Lung (tissue), 12 donors: ENCODE data around the gene IQSEC1. TPM values are rescaled to one million over a fixed set of nuclear protein-coding genes. Genes with fewer than 3 reads are reported as not detected.

Experiments used
- ATAC-seq: fragments of 200-7000 bp; cut with Tn5 transposase; one replicate; pipeline ENCODE4 v1.9.1; 2020; ENCODE audit warnings: moderate number of reproducible peaks; ENCODE audit not compliant: insufficient read depth, low FRiP score
- DNase-seq, 3 donors: peaks; one replicate each; pipeline ENCODE4 v3.0.0-alpha.2; 2013 to 2017
- H3K27ac ChIP-seq, 2 donors: one replicate each; pipeline ENCODE4 v1.5.1; 2013; ENCODE audit warnings: mild to moderate bottlenecking in 2 of 2, moderate library complexity in 2 of 2, control low read depth in 1 of 2, inconsistent platforms in 1 of 2, low read depth in 1 of 2, low read length in 1 of 2
- H3K27me3 ChIP-seq, 3 donors: one replicate each; pipeline ENCODE4 v1.5.1; 2013; ENCODE audit warnings: low read length in 2 of 3; ENCODE audit not compliant: control insufficient read depth in 3 of 3, insufficient read depth in 3 of 3
- H3K36me3 ChIP-seq, 4 donors: one replicate each; pipeline ENCODE4 v1.5.1; 2013; ENCODE audit warnings: low read length in 4 of 4, mild to moderate bottlenecking in 1 of 4, moderate library complexity in 1 of 4; ENCODE audit not compliant: control insufficient read depth in 4 of 4, insufficient read depth in 4 of 4
- H3K4me1 ChIP-seq, 5 donors: one replicate each; pipeline ENCODE4 v1.5.1; 2013; ENCODE audit warnings: low read length in 5 of 5, mild to moderate bottlenecking in 2 of 5, moderate library complexity in 1 of 5; ENCODE audit not compliant: control insufficient read depth in 5 of 5, insufficient read depth in 5 of 5
- H3K4me3 ChIP-seq: one replicate; pipeline ENCODE4 v1.5.1; 2013; ENCODE audit warnings: mild to moderate bottlenecking, control low read depth, moderate library complexity
- H3K9ac ChIP-seq, 2 donors: one replicate each; pipeline ENCODE4 v1.5.1; 2013; ENCODE audit warnings: low read length in 2 of 2, control low read depth in 1 of 2; ENCODE audit not compliant: insufficient read depth in 1 of 2
- H3K9me3 ChIP-seq, 4 donors: one replicate each; pipeline ENCODE4 v1.5.1; 2013; ENCODE audit warnings: low read length in 3 of 4, mild to moderate bottlenecking in 1 of 4, moderate library complexity in 1 of 4; ENCODE audit not compliant: control insufficient read depth in 4 of 4, insufficient read depth in 3 of 4
- CTCF ChIP-seq: IDR thresholded peaks from 2 replicates; pipeline ENCODE4 v1.5.1; 2012; ENCODE audit warnings: mild to moderate bottlenecking; ENCODE audit errors: control extremely low read depth, extremely low read depth
- WGBS, 2 donors: extraction: QIAGEN DNeasy Blood & Tissue Kit; methylation state at CpG; one replicate each; pipeline ENCODE4 v1.1.7; 2013; 5-methylcytosine and 5-hydroxymethylcytosine counted together
- polyA plus RNA-seq, 2 donors: library from polyadenylated mRNA; stranded (reverse); fragments of 200-250 nt; gene quantifications; one replicate each; pipeline ENCODE4 v1.2.1, GENCODE V29; 2013
- total RNA-seq, 2 donors: library from RNA; depleted of rRNA in 1 of 2; stranded (reverse); fragments of >200 nt in 1 of 2; gene quantifications; one replicate each; pipeline ENCODE4 v1.2.1, GENCODE V29; 2014 to 2021
- donor health status: control.
- donor health status: control.
- donor health status: Bipolar disorder and iron deficiency.
- donor health status: healthy.
- donor health status: DM: yes; HTN: yes; CAD: no.

IQSEC1 gene
- total and polyA plus RNA-seq, 4 donors: 13.9 to 69.1 (median 31.1) TPM

GRCh38 chr3:12908136-12908730, 165.0 kb downstream of the IQSEC1 start:
- Histone ChIP-seq H3K27me3 (no peaks in the 10 kb centered on the region), H3K9me3 (no peaks in the 10 kb centered on the region), H3K36me3 (peaks cover 2 to 79% (median 32%) of the 10 kb centered on the region in 4 donors), H3K4me1 (peaks cover 0 to 1% (median 0%) of the 10 kb centered on the region in 5 donors), H3K27ac (no peak overlapping the region), H3K9ac (no peak overlapping the region), H3K4me3 (no peak overlapping the region)
- DNase-seq: no peak
- TF ChIP-seq CTCF: no peak
- no peak for ATAC-seq
- WGBS, 2 donors: 97 to 98% methylated on average over 28 of the region's 28 CpGs

GRCh38 chr3:12907729-12908128, 165.5 kb downstream of the IQSEC1 start:
- ATAC-seq (no peak), DNase-seq (no peak)
- H3K27ac ChIP-seq: no peak overlapping the region
- WGBS, 2 donors: 91 to 94% methylated on average over 18 of the region's 18 CpGs
- H3K4me1 ChIP-seq: peaks cover 0 to 4% (median 0%) of the 10 kb centered on the region in 5 donors
- no peak for TF ChIP-seq CTCF
- H3K36me3 ChIP-seq: peaks cover 2 to 79% (median 31%) of the 10 kb centered on the region in 4 donors
- H3K9me3 ChIP-seq: no peaks in the 10 kb centered on the region
- no peaks in the 10 kb centered on the region for H3K27me3 ChIP-seq
- H3K9ac ChIP-seq: no peak overlapping the region
- no peak overlapping the region for H3K4me3 ChIP-seq

GRCh38 chr3:12907296-12907695, 165.9 kb downstream of the IQSEC1 start:
- no peaks in the 10 kb centered on the region for H3K9me3 ChIP-seq
- no peak overlapping the region for H3K4me3 ChIP-seq
- 89 to 90% methylated on average over 16 of the region's 16 CpGs for WGBS, 2 donors
- DNase-seq (no peak), ATAC-seq (no peak)
- H3K4me1 ChIP-seq: peaks cover 0 to 4% (median 0%) of the 10 kb centered on the region in 5 donors
- H3K27ac ChIP-seq: no peak overlapping the region
- H3K36me3 ChIP-seq: peaks cover 2 to 81% (median 31%) of the 10 kb centered on the region in 4 donors
- no peak for TF ChIP-seq CTCF
- no peak overlapping the region for H3K9ac ChIP-seq
- no peaks in the 10 kb centered on the region for H3K27me3 ChIP-seq

GRCh38 chr3:12906916-12907290, 166.3 kb downstream of the IQSEC1 start:
- Histone ChIP-seq H3K4me3 (no peak overlapping the region), H3K27me3 (no peaks in the 10 kb centered on the region), H3K36me3 (peaks cover 2 to 80% (median 30%) of the 10 kb centered on the region in 4 donors), H3K27ac (no peak overlapping the region), H3K4me1 (peaks cover 0 to 4% (median 0%) of the 10 kb centered on the region in 5 donors), H3K9me3 (no peaks in the 10 kb centered on the region), H3K9ac (no peak overlapping the region)
- 83 to 88% methylated on average over 5 of the region's 5 CpGs for WGBS, 2 donors
- no peak for DNase-seq
- no peak for ATAC-seq
- TF ChIP-seq CTCF: no peak
